Liver (tissue), 9 donors: Measurements from ENCODE around the gene NR5A1. TPM values are rescaled to one million over a fixed set of nuclear protein-coding genes. Genes with fewer than 3 reads are reported as not detected.

Source experiments
- DNase-seq: peaks from one replicate; pipeline ENCODE4 v3.0.0-alpha.2; 2017; ENCODE audit warnings: low spot score
- H3K27ac ChIP-seq, 2 donors: one replicate each; pipeline ENCODE4 v1.7.0; 2013; ENCODE audit warnings: inconsistent platforms in 2 of 2, low read length in 2 of 2, control low read depth in 1 of 2, low read depth in 1 of 2, mild to moderate bottlenecking in 1 of 2
- H3K27me3 ChIP-seq, 4 donors: one replicate each; pipeline versions ENCODE4 v1.6.1 to v1.7.0; 2013; ENCODE audit warnings: low read length in 3 of 4, inconsistent platforms in 1 of 4, mild to moderate bottlenecking in 1 of 4, moderate library complexity in 1 of 4; ENCODE audit not compliant: control insufficient read depth in 4 of 4, insufficient read depth in 4 of 4
- H3K36me3 ChIP-seq, 4 donors: one replicate each; pipeline versions ENCODE4 v1.6.1 to v1.7.0; 2013; ENCODE audit warnings: low read length in 3 of 4, mild to moderate bottlenecking in 3 of 4, low read depth in 1 of 4, moderate library complexity in 1 of 4; ENCODE audit not compliant: control insufficient read depth in 4 of 4, insufficient read depth in 3 of 4
- H3K4me1 ChIP-seq, 4 donors: one replicate each; pipeline versions ENCODE4 v1.6.1 to v1.7.0; 2013; ENCODE audit warnings: low read length in 3 of 4, mild to moderate bottlenecking in 3 of 4, moderate library complexity in 1 of 4; ENCODE audit not compliant: control insufficient read depth in 4 of 4, insufficient read depth in 4 of 4
- H3K4me3 ChIP-seq, 3 donors: one replicate each; pipeline versions ENCODE4 v1.6.1 to v1.7.0; 2013; ENCODE audit warnings: low read length in 3 of 3, control low read depth in 1 of 3, low read depth in 1 of 3, mild to moderate bottlenecking in 1 of 3
- H3K9ac ChIP-seq, 2 donors: one replicate each; pipeline ENCODE4 v1.7.0; 2013; ENCODE audit warnings: low read length in 2 of 2, mild to moderate bottlenecking in 2 of 2, moderate library complexity in 2 of 2, control low read depth in 1 of 2, low read depth in 1 of 2
- H3K9me3 ChIP-seq, 4 donors: one replicate each; pipeline versions ENCODE4 v1.6.1 to v1.7.0; 2013; ENCODE audit warnings: low read length in 3 of 4; ENCODE audit not compliant: control insufficient read depth in 4 of 4
- CTCF ChIP-seq: fragments of 150-350 bp; IDR thresholded peaks from 2 replicates; pipeline ENCODE4 v1.5.1; 2017; ENCODE audit warnings: improper control_type of control experiment, low read depth, low read length; ENCODE audit not compliant: missing input control
- EGR1 ChIP-seq, 2 donors: IDR thresholded peaks; 2 replicates each; pipeline ENCODE4 v1.6.1; 2016 to 2018; ENCODE audit warnings: antibody characterized with exemption in 2 of 2, low read depth in 2 of 2
- FOXA2 ChIP-seq: IDR thresholded peaks from 2 replicates; pipeline ENCODE4 v1.6.1; 2016; ENCODE audit warnings: antibody characterized with exemption
- GABPA ChIP-seq, 2 donors: IDR thresholded peaks in 1 of 2; conservative IDR thresholded peaks in 1 of 2; 2 replicates each; pipeline ENCODE4 v1.6.1; 2016; ENCODE audit warnings: antibody characterized with exemption in 2 of 2, mild to moderate bottlenecking in 1 of 2, moderate library complexity in 1 of 2
- HNF4A ChIP-seq, 2 donors: conservative IDR thresholded peaks; 2 replicates each; pipeline ENCODE4 v1.6.1; 2016; ENCODE audit warnings: antibody characterized with exemption in 2 of 2, mild to moderate bottlenecking in 2 of 2
- JUND ChIP-seq, 2 donors: IDR thresholded peaks; 2 replicates each; pipeline ENCODE4 v1.6.1; 2016; ENCODE audit warnings: antibody characterized with exemption in 2 of 2
- NR2F2 ChIP-seq: IDR thresholded peaks from 2 replicates; pipeline ENCODE4 v1.6.1; 2016; ENCODE audit warnings: antibody characterized with exemption
- RAD21 ChIP-seq, 2 donors: IDR thresholded peaks; 2 replicates each; pipeline ENCODE4 v1.6.1; 2016; ENCODE audit warnings: antibody characterized with exemption in 2 of 2, mild to moderate bottlenecking in 2 of 2
- REST ChIP-seq: IDR thresholded peaks from 2 replicates; pipeline ENCODE4 v1.6.1; 2016; ENCODE audit warnings: antibody characterized with exemption, mild to moderate bottlenecking
- RXRA ChIP-seq, 2 donors: IDR thresholded peaks; 2 replicates each; pipeline ENCODE4 v1.6.1; 2017 to 2018; ENCODE audit warnings: antibody characterized with exemption in 2 of 2, mild to moderate bottlenecking in 1 of 2
- SP1 ChIP-seq: IDR thresholded peaks from 2 replicates; pipeline ENCODE4 v1.6.1; 2018; ENCODE audit warnings: antibody characterized with exemption, mild to moderate bottlenecking
- TAF1 ChIP-seq: conservative IDR thresholded peaks from 2 replicates; pipeline ENCODE4 v1.6.1; 2016; ENCODE audit warnings: antibody characterized with exemption, mild to moderate bottlenecking
- YY1 ChIP-seq: IDR thresholded peaks from 2 replicates; pipeline ENCODE4 v1.6.1; 2016; ENCODE audit warnings: antibody characterized with exemption, mild to moderate bottlenecking
- ZBTB33 ChIP-seq: IDR thresholded peaks from 2 replicates; pipeline ENCODE4 v1.6.1; 2016; ENCODE audit warnings: antibody characterized with exemption
- WGBS: extraction: QIAGEN DNeasy Blood & Tissue Kit; methylation state at CpG from one replicate; pipeline ENCODE4 v1.1.7; 2013; 5-methylcytosine and 5-hydroxymethylcytosine counted together
- polyA plus RNA-seq, 2 donors: library from polyadenylated mRNA; stranded (reverse) in 1 of 2; unstranded in 1 of 2; fragments of 200-250 nt in 1 of 2; fragments of >200 nt in 1 of 2; fragmentation: Nextera tagmentation in 1 of 2; extraction: Ambion mirVana in 1 of 2; gene quantifications; one replicate each; pipeline versions ENCODE4 v1.2.1 to v1.2.3, GENCODE V29; 2013 to 2015
- total RNA-seq, 2 donors: library from RNA; depleted of rRNA; stranded (reverse); fragments of >200 nt; gene quantifications; one replicate each; pipeline ENCODE4 v1.2.3, GENCODE V29; 2014
- donor health status: healthy.
- donor health status: healthy.
- donor health status: healthy.
- donor health status: healthy.
- donor health status: healthy.

NR5A1 gene
- total and polyA plus RNA-seq, 4 donors: not detected

GRCh38 chr9:124447297-124447661 lies 59.9 kb downstream of the NR5A1 start:
- peaks cover 0 to 6% (median 4%) of the 10 kb centered on the region in 4 donors for H3K4me1 ChIP-seq
- H3K9ac ChIP-seq: no peak overlapping the region
- no peak for DNase-seq
- no peaks in the 10 kb centered on the region for H3K36me3 ChIP-seq
- no peaks in the 10 kb centered on the region for H3K9me3 ChIP-seq
- no peak for TF ChIP-seq EGR1 (IDR thresholded peaks at IDR 0.05; ENCODE audit: low read depth in 2 of 2)
- no peak for TF ChIP-seq JUND (IDR thresholded peaks at IDR 0.05)
- no peak for TF ChIP-seq HNF4A (conservative IDR thresholded peaks at IDR 0.05)
- no peak for TF ChIP-seq RXRA (IDR thresholded peaks at IDR 0.05)
- no peak for TF ChIP-seq RAD21 (IDR thresholded peaks at IDR 0.05)
- no peak for TF ChIP-seq GABPA (IDR thresholded peaks at IDR 0.05 in 1 of 2, conservative IDR thresholded peaks at IDR 0.05 in 1 of 2)
- TF ChIP-seq YY1: no peak
- TF ChIP-seq CTCF: no peak
- TF ChIP-seq REST: no peak
- TF ChIP-seq SP1: no peak
- no peak for TF ChIP-seq ZBTB33
- TF ChIP-seq TAF1: no peak
- WGBS: 69% methylated on average over 4 of the region's 4 CpGs
- H3K4me3 ChIP-seq: no peak overlapping the region
- H3K27ac ChIP-seq: no peak overlapping the region
- H3K27me3 ChIP-seq: peaks cover 0 to 11% (median 2%) of the 10 kb centered on the region in 4 donors

GRCh38 chr9:124444166-124444565 lies 63.0 kb downstream of the NR5A1 start:
- no peaks in the 10 kb centered on the region for H3K27me3 ChIP-seq
- no peak overlapping the region for H3K9ac ChIP-seq
- 83% methylated on average over 3 of the region's 3 CpGs for WGBS
- DNase-seq: no peak
- H3K36me3 ChIP-seq: no peaks in the 10 kb centered on the region
- H3K4me3 ChIP-seq: no peak overlapping the region
- TF ChIP-seq FOXA2 (no peak), ZBTB33 (no peak), YY1 (no peak), TAF1 (no peak), EGR1 (IDR thresholded peaks at IDR 0.05; ENCODE audit: low read depth in 2 of 2) (no peak), NR2F2 (no peak), JUND (IDR thresholded peaks at IDR 0.05) (no peak), RXRA (IDR thresholded peaks at IDR 0.05) (no peak), REST (no peak), RAD21 (IDR thresholded peaks at IDR 0.05) (no peak)
- no peaks in the 10 kb centered on the region for H3K9me3 ChIP-seq
- no peaks in the 10 kb centered on the region for H3K4me1 ChIP-seq
- H3K27ac ChIP-seq: no peak overlapping the region
